Stimulated activated CD8-positive, alpha-beta memory T cell treated with anti-CD3 and anti-CD28 coated beads, Interleukin-15, amount 100 ng/mL, for 1 hour (primary cell): ENCODE results near the gene CRB1.

Experiments used
- DNase-seq: peaks from one replicate; pipeline ENCODE4 v3.0.0-alpha.2; 2020; ENCODE audit warnings: low read depth

The CRB1 gene

DNA sequence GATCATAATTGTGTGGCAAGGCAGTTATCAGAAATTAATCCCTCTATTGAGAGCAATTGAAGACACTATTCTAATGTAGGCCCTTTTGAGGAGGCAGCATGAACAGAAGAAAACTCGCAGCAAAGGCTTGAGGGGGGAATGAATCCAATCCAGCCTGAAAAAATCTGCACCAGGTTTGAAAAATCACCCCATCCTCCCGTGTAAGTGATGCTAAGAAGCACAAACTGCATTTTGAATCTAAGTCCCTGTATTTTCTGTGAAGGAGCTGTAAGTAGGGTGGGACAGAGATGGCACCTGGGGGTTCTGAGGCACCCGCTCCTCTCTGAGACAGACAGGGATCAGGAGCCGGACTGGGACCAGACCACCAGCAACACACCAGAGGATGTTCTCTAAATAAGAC, at the start of gene CRB1:
CRB1 (plus strand) TSS at position 241 of the 400 bp plus-strand sequence. CDS start 161 bp downstream, outside the sequence.
- no peak for DNase-seq

DNA sequence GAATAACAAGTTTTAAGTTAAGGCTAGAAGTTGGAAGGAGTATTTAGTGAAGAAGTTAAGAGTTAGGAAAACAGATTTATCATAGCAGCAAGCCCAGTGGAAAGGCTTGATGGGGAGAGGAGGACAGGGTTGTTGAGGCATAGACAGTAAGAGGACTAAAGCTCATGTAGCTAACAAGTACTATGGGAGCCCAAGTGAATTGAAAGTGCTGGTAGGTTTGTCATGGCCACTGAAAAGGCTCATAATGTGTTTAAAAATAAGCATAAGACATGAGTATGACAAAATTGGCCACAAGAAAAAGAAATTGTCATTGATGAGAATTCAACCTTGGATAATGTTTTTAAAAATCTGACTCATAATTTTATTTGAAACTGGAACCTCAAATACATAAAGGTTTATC, 49.2 kb upstream of the CRB1 start:
- no peak for DNase-seq

DNA sequence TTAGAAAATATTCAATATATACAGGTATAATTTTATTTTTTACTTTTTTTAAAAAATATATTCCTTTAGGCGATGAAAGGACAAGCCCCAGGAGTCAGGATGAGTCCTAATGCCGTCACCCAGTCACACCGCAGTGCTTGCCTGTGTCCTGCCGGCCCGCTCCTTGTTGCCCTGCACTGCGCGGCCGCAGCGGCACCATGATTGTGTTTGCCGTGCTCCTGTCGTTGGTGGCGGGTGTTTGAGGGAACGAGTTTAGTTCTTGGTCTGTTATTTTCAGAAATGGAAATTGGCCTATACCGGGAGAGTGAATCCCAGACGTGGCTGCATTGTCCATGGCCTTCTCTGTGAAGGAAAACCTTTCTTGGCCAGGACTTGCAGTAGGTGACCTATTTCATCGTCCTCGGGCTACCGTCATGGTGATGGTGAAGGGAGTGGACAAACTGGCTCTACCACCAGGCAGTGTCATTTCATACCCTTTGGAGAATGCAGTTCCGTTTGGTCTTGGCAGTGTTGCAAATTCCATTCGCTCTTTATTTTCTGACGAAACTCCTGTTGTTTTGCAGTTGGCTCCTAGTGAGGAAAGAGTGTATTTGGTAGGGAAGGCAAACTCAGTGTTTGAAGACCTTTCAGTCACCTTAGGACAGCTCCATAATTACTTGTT, 45.9 kb upstream of the CRB1 start:
- no peak for DNase-seq

GRCh38 chr1:197222780-197223179, 45.3 kb upstream of the CRB1 start:
- no peak for DNase-seq

GRCh38 chr1:197224160-197224559, 43.9 kb upstream of the CRB1 start:
- DNase-seq = no peak

DNA sequence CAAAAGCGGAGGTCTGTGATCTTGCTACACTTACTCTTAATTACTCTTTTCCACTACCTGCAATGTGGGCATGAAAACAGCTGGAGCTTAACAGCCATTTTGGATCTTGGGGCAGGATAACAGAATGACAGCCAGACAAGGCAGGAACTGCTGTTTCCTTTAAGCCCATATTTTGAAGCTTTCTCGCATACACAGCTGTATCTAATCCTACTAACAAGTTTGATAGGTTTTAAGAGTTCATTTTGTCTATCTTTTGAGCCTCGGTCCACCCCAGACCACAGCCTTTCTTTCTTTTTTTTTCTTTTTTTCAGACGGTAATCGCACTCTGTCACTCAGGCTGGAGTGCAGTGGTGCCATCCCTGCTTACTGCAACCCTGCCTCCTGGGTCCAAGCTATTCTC, 42.4 kb upstream of the CRB1 start:
- DNase-seq = no peak

GRCh38 chr1:197234581-197234980, 33.5 kb upstream of the CRB1 start:
- DNase-seq = no peak

DNA sequence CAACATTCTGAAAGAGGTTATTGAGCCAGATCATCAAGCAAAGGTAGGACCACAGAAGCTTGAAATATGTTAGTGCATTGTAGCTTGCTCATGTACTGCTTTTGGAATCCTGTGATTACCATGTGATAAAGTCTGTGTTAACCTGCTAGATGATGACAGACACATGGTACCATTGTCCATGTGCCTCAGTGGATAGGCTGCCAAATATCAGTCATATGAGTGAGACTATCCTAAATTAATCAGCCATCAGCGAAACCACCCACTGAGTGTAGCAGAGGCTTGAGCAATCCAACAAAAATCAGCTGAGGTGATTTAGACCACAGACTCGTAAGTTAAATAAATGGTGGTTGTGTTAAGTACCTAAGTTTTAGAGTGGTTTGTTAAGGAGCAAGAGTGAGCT, 32.7 kb upstream of the CRB1 start:
- no peak for DNase-seq

- DNase-seq = no peak
Observed at GRCh38 chr1:197247465-197247864, 20.6 kb upstream of the CRB1 start.

- DNase-seq = no peak
Observed at GRCh38 chr1:197249324-197249723, 18.7 kb upstream of the CRB1 start.

DNA sequence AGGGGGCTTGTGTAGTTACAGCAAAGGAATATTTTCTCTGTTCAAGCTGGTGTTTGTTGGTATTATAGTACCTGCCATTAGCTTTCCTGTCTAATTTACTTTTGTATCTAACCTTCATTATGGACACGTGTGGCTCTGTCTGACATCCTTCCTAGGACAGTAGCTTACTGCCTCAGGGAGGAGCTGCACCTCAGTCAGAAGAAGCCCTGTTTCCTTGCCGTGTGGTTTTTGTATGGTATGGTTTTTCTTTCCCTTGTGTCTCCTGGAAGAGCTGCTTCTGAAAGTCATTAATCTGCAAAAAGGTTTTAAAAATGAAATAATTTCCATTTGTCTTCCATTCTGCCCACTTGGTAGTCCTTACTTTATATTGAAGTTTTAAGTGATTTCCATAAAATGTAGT, 17.4 kb upstream of the CRB1 start:
- no peak for DNase-seq

GRCh38 chr1:197252973-197253372, 15.1 kb upstream of the CRB1 start:
- DNase-seq = no peak

GRCh38 chr1:197254866-197255265, 13.2 kb upstream of the CRB1 start:
- DNase-seq = no peak

- DNase-seq = no peak
Observed at GRCh38 chr1:197264936-197265567, 3.0 kb upstream of the CRB1 start.

DNA sequence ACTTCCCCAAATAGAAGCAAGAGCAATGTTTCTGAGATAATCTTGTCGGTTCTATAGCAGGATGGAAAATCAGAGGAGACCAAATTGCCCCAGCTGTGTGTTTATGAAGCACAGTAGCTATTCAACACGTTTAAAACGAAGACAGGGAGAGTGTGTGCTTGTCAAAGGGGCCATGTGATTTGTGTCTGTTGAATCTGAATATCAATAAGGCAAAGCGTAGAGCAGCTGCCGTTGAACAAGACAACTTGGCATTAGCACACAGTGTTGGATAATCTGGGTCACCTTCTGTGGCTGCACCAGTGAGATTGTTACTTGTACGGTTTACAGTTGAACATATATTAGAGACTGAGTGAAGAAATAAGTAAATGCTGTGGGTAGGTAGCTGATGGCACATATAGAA, 1.0 kb downstream of the CRB1 start:
- no peak for DNase-seq

- DNase-seq = no peak
Observed at GRCh38 chr1:197272791-197273190, 4.7 kb downstream of the CRB1 start.

DNA sequence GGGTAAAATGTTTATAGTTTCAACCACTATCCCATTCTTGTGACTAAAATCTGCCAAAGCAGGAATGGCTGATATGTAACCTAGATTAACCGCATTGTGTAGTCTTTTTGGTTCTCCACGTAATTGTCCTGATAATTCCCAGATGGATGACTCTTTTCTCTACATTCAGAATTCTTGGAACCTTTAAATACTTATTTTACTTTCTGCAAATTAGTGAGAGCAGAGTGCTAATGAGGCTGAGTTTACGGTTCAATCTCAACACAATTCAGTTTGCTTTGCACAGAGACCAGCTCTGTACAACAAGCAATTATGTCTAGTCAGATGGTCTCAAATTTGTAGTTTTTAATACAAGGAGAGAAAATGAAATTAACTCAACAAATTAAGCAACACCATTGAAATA, 9.1 kb downstream of the CRB1 start:
- DNase-seq = no peak

GRCh38 chr1:197284325-197284724, 16.3 kb downstream of the CRB1 start:
- no peak for DNase-seq

- no peak for DNase-seq
Observed at GRCh38 chr1:197284966-197285365, 16.9 kb downstream of the CRB1 start.

DNA sequence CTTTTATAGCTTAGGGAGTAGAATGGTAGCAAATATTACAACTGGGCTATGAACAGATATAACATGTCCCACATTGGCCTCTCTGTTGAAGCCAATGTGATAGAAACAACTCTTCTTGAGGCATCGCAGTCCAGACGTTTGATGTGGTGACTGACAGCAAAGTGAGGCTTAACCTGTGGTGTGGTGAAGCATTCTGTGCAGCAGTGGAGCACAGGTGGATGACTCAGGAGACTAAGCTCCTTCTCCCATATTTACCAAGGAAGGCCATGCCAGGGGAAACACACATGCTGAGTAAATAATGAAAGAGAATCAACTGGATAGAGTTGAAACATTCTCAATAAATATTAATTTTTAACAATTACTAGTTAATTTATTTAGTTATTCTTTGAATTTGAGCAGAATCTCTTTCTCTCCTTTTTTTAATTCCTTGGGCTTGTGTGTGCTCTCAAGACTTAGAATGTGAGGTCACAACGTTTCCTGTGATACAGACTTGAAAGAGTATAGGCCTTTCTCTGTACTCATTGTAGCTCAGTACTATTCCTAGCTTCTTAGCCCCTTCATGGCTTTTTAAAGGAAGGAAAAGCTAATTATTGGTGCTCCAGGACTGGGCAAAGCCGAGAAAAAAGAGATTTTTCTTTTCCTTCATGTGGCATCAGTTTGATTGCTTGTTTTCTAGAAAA, 17.6 kb downstream of the CRB1 start:
- no peak for DNase-seq

DNA sequence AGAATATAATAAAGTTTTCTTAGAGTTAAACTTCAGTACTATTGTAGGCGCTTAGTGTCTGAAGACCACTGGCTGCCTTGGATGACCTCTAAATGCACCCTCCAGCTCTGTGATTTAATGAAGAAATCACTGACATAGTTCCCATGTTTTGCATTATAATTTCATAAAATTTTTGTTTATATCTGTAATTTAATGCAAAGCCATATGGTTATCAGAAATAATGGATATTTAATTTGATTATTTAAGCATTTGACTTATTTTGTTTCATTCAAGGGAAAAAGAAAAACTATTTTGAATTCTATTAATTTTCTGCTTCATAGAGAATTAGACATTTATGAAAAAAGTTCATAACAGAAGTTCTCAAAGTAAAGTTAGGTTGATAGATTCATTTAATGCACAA, 18.6 kb downstream of the CRB1 start:
- no peak for DNase-seq

DNA sequence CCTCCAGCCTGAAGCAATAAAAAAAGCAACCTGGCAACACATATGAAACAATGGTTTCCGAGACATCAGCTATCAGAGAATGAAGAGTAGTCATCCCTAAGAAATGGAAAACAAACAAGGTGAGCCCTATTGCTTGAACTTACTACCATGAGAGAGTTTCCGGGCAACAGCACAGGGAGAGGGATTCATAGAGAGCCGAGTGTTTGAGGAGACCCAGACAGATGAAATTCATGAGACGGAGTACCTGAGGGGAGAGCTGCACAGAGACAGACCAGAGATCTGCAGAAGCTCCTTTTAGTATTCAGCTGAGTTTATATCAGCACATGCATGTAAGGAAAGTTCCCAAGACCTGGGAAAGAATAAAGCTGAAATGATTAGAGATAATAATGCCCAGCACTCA, 19.8 kb downstream of the CRB1 start:
- DNase-seq = no peak

GRCh38 chr1:197302775-197303174, 34.7 kb downstream of the CRB1 start:
- no peak for DNase-seq

DNA sequence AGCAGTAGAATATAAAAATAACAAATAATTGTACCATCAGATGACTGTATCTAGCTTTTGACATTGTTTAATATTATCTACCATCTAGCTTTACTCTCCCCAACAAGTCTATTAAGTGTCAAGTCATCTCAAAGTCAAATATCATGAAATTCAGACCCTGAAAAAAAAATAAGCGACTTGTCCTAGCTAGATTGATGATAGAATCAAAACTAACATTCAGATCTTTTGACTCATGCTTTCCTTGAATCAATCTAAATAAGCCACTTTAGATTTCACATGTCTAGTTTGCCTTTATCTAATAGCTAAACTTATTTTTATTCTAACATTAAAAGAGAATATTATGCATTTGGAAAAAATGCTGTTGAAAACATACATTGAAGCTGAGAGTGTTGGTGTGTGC, 35.4 kb downstream of the CRB1 start:
- no peak for DNase-seq
